NCI-H187 (cell line): Measurements from ENCODE around the gene GNG2.

Source experiments
- DNase-seq, 2 experiments: peaks; one replicate each; lab custom pipeline; 2025; lab: John Stamatoyannopoulos, UW

The GNG2 gene

GRCh38 chr14:51856792-51857296, 3.6 kb upstream of the GNG2 start:
- DNase-seq = no peak

- DNase-seq = no peak
Measured at GRCh38 chr14:51859131-51859530, 1.3 kb upstream of the GNG2 start.

- DNase-seq = peak in 1 of 2 experiments; percentile 52
Measured at GRCh38 chr14:51860825-51861499, 550 bp downstream of the GNG2 start.

GRCh38 chr14:51862176-51862796, 1.9 kb downstream of the GNG2 start:
- no peak for DNase-seq

GRCh38 chr14:51862860-51863259, 2.4 kb downstream of the GNG2 start:
- no peak for DNase-seq

- DNase-seq = no peak
Measured at GRCh38 chr14:51865953-51866747, 5.7 kb downstream of the GNG2 start.

GRCh38 chr14:51867741-51868140, 7.3 kb downstream of the GNG2 start:
- DNase-seq = no peak

- DNase-seq = no peak
Measured at GRCh38 chr14:51868405-51868804, 8.0 kb downstream of the GNG2 start.

- DNase-seq = no peak
Measured at GRCh38 chr14:51869411-51870100, 9.1 kb downstream of the GNG2 start.

GRCh38 chr14:51870606-51871005, 10.2 kb downstream of the GNG2 start:
- no peak for DNase-seq

- DNase-seq = no peak
Measured at GRCh38 chr14:51871846-51872245, 11.4 kb downstream of the GNG2 start.

GRCh38 chr14:51872396-51872795, 12.0 kb downstream of the GNG2 start:
- no peak for DNase-seq

- DNase-seq = no peak
Measured at GRCh38 chr14:51873221-51873893, 12.9 kb downstream of the GNG2 start.

GRCh38 chr14:51877810-51878209, 17.4 kb downstream of the GNG2 start:
- no peak for DNase-seq

- DNase-seq = no peak
Measured at GRCh38 chr14:51879170-51879569, 18.8 kb downstream of the GNG2 start.

- no peak for DNase-seq
Measured at GRCh38 chr14:51880835-51881580, 20.6 kb downstream of the GNG2 start.

GRCh38 chr14:51881636-51882035, 21.2 kb downstream of the GNG2 start:
- no peak for DNase-seq

- DNase-seq = no peak
Measured at GRCh38 chr14:51883232-51883631, 22.8 kb downstream of the GNG2 start.

- no peak for DNase-seq
Measured at GRCh38 chr14:51884086-51884927, 23.9 kb downstream of the GNG2 start.

GRCh38 chr14:51889851-51890250, 29.4 kb downstream of the GNG2 start:
- DNase-seq = no peak
